Fibroblast of villous mesenchyme (primary cell): Measurements from ENCODE around the gene SMC1B. TPM values are rescaled to one million over a fixed set of nuclear protein-coding genes. Genes with fewer than 3 reads are reported as not detected.
"Not testable (repeated sequence)": the region's sequence is repeated elsewhere in the genome, so short reads cannot be mapped to it uniquely, and the experiment has no call there.

ENCODE experiments used
- DNase-seq: peaks from one replicate; pipeline ENCODE4 v3.0.0-alpha.2; 2010; ENCODE audit warnings: low read depth
- H3K4me3 ChIP-seq: 2 replicates; pipeline ENCODE4 v1.5.1; 2011; ENCODE audit warnings: low read depth, mild to moderate bottlenecking, low read length
- total RNA-seq: library from RNA; depleted of rRNA; stranded (reverse); fragments of >200 nt; gene quantifications from 2 replicates; pipeline ENCODE4 v1.2.3, GENCODE V29; 2012
- TF ChIP-seq, protein P1 (sequence below): IDR thresholded peaks from 2 replicates; pipeline ENCODE4 v1.5.1; 2012; ENCODE audit warnings: low read depth, mild to moderate bottlenecking, low read length; ENCODE audit not compliant: insufficient read depth

Gene SMC1B
- total RNA-seq, 1 donor = not detected

DNA sequence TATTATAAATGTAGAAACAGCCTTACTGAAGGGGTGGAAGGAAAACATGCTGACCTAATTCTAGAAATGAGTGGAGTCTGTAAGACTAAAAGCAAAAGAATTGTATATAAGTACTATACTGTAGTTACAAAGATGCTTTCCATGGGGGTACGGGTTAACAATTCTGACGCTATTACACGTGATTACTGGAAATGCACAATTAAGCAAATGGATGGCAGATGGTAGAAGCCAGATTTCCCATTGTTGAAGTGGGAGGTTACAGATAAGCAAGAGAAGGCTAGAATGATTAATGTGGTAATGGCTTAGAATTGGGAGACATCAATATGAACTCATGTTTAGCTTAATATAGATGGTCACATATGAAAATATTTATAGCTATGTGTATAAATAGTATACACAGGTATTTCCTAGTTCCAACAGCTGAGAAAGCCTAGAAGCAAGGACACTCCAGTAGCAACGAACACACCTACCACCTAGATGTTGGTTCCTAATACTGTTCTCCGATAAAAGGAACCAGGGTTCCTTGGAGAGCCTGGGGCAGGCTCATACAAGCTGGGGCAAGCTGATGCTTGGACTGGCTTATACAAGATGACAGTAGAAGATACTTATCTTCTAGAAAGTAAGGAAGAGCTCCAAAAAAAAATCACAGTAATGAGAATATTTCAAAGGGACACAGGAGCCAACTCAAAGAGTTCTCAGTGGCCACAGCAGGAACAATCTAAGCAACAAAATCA is 13.5 kb downstream of the SMC1B start:
- no peak for DNase-seq
- no peak overlapping the region for H3K4me3 ChIP-seq
- TF ChIP-seq, protein P1, sequence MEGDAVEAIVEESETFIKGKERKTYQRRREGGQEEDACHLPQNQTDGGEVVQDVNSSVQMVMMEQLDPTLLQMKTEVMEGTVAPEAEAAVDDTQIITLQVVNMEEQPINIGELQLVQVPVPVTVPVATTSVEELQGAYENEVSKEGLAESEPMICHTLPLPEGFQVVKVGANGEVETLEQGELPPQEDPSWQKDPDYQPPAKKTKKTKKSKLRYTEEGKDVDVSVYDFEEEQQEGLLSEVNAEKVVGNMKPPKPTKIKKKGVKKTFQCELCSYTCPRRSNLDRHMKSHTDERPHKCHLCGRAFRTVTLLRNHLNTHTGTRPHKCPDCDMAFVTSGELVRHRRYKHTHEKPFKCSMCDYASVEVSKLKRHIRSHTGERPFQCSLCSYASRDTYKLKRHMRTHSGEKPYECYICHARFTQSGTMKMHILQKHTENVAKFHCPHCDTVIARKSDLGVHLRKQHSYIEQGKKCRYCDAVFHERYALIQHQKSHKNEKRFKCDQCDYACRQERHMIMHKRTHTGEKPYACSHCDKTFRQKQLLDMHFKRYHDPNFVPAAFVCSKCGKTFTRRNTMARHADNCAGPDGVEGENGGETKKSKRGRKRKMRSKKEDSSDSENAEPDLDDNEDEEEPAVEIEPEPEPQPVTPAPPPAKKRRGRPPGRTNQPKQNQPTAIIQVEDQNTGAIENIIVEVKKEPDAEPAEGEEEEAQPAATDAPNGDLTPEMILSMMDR = no peak

DNA sequence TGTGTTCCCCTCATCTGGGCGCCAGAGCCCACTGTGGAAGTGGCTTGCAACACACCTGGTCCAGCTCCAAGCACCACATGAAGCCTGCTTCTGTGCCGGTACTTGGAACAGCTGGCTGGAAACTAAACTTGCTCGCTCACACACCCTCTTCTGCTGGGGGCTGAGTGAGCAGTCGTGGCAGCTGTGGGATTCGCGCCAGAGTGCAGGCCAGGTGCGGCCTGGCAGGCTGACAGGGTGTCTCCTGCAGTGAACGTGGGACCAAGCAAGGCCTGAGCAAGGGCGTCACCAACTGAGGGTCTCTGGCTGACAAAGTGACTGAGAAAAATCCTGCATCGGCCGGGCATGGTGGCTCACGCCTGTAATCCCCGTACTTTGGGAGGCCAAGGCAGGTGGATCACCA is 15.2 kb downstream of the SMC1B start:
- no peak overlapping the region for H3K4me3 ChIP-seq
- TF ChIP-seq, protein P1 = no peak
- DNase-seq = no peak

DNA sequence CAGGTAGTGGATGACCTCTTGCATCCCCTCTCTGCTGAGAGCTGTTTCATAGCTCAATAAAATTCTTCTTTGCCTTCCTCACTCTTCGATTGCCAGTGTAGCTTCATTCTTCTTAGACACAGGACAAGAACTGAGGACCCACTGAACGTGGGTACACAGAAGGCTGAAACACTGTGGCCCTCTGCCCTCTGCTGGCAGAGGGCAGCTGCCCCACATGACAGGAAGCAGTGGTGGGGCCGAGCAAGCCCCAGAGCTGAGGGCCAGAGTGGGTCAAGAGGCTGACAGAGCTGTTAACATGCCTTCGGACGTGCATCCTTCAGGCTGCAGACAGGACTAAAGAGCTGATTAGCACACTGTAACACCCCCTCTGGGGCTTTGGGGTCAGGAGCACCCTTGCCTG is 15.6 kb downstream of the SMC1B start:
- no peak for DNase-seq
- TF ChIP-seq, protein P1 = peak; percentile 3

DNA sequence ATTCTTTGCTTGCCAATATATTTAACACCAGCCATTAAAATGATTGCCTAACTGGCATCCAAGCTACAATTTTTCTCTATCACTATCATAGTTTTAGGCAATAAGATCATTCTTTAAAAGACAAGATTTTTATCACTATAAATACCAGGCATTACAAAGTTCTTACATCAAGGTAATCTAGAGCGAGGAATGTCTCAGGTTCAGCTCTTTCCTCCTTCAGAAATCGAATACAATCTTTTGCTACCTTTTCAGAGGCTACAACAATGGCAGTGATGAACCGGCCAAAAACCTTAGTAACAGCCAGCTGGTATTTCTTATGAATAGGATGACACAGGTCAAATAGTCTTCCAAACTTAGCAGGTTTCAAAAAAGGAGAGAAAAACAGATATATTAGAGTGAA is 23.9 kb downstream of the SMC1B start:
- no peak overlapping the region for H3K4me3 ChIP-seq
- TF ChIP-seq, protein P1 = no peak
- no peak for DNase-seq

More for the DNA sequence above, 15.6 kb downstream of the SMC1B start:
- no peak overlapping the region for H3K4me3 ChIP-seq

DNA sequence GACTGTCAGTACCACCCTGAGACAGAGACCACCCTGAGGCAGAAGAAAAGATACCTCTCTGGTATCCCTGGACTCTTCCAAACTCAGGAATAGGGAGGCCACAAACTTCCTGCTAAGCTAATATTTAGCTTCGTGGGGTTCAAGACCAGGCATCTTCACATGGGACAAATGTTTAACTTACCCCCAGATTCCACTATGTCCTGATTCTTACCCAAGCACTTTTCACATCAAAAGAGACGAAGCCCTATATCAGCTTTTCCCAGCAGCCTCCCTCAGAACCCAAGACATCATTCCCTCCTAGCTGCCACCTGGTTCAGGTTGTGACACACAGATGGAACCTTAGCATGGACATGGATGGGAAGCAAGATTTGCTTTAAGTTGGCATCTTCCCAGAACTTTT is 32.1 kb downstream of the SMC1B start:
- TF ChIP-seq, protein P1 = no peak
- H3K4me3 ChIP-seq = no peak overlapping the region
- DNase-seq = no peak

DNA sequence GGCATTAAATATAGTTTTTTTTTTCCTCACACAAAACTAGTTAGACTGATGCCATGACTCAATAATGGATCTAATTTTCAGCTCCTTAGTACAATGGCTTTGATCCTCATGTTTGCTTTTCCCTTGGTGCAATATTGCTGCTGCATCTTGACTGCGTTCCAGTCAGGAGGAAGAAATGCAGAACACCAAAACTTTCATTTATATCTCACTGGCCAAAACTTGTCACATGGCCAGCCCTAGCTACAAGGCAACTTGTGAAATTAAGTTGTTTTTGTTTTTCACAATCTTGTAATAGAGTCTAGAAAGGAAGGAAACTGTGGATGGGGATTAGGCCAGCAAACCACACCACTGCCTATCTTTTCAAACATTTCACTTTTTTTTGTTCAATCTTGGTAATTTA is 36.7 kb downstream of the SMC1B start:
- TF ChIP-seq, protein P1 = no peak
- peak; percentile 74 for DNase-seq
- H3K4me3 ChIP-seq = no peak overlapping the region

DNA sequence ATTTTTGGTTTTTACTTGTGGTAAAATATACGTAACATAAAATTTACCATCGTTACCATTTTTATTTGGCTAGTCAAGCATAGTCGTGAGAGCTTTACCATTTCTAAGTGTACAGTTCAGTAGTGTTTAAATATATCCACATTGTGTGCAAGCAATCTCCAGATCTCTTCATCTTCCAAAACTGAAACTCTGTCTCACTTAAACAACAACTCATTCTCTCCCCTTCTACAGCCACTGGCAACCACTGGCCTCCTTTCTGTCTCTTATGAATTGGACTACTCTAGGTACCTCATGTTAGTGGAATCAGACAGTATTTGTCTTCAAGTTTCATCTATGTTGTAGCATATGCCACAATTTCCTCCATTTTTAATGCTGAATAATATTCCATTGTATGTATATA is 37.4 kb downstream of the SMC1B start:
- TF ChIP-seq, protein P1 = no peak
- no peak for DNase-seq
- no peak overlapping the region for H3K4me3 ChIP-seq

DNA sequence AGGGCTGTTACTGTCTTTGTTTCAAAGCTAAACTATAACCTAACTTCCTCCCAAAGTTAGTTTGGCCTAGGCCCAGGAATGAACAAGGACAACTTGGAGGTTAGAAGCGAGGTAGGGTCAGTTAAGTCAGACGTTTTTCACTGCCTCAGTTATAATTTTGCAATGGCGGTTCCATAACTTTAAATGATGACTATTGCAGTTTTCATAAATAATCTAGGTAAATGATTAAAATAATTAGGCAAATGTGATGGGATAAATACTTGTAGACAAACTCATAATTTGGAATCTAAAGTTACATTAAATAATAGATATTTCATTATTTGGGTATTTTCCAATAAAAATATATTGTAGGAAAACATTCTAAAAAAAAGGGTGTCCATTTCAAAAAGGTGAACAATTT is 39.8 kb downstream of the SMC1B start:
- not testable (repeated sequence) for H3K4me3 ChIP-seq, DNase-seq
